KMS-11 (cell line): ENCODE measurements around the gene USP36.
"Not testable (repeated sequence)": the region's sequence is repeated elsewhere in the genome, so short reads cannot be mapped to it uniquely, and the experiment has no call there.

Experiments
- H2AFZ ChIP-seq: fragments of 200-600 bp; sonication (generic); 2 replicates; pipeline ENCODE4 v1.6.1; 2016; ENCODE audit warnings: antibody characterized with exemption, mixed run types, low read depth
- H3K27ac ChIP-seq: fragments of 200-600 bp; sonication (generic); 2 replicates; pipeline ENCODE4 v1.6.1; 2016; ENCODE audit warnings: mild to moderate bottlenecking, mixed run types
- H3K27me3 ChIP-seq: fragments of 200-600 bp; sonication (generic); 2 replicates; pipeline ENCODE4 v1.6.1; 2017; ENCODE audit warnings: mild to moderate bottlenecking, low read depth, mixed run types, moderate library complexity; ENCODE audit not compliant: insufficient read depth
- H3K36me3 ChIP-seq: fragments of 200-600 bp; sonication (generic); 2 replicates; pipeline ENCODE4 v1.6.1; 2017; ENCODE audit warnings: mild to moderate bottlenecking, mixed run types; ENCODE audit not compliant: insufficient read depth
- H3K4me1 ChIP-seq: fragments of 200-600 bp; sonication (generic); 2 replicates; pipeline ENCODE4 v1.6.1; 2016; ENCODE audit warnings: mild to moderate bottlenecking, low read depth, mixed run types; ENCODE audit not compliant: poor library complexity, severe bottlenecking
- H3K4me2 ChIP-seq: fragments of 200-600 bp; sonication (generic); 2 replicates; pipeline ENCODE4 v1.7.0; 2016; ENCODE audit warnings: mild to moderate bottlenecking, mixed run types
- H3K4me3 ChIP-seq: fragments of 200-600 bp; sonication (generic); IDR thresholded peaks from 2 replicates; pipeline ENCODE4 v1.6.1; 2017; ENCODE audit warnings: low read depth, low read length, mixed read lengths; ENCODE audit not compliant: insufficient read depth
- H3K79me2 ChIP-seq: fragments of 200-600 bp; sonication (generic); 2 replicates; pipeline ENCODE4 v1.6.1; 2016; ENCODE audit warnings: low read depth, mixed run types; ENCODE audit not compliant: insufficient read depth
- H3K9ac ChIP-seq: fragments of 200-600 bp; sonication (generic); 2 replicates; pipeline ENCODE4 v1.6.1; 2016; ENCODE audit warnings: mild to moderate bottlenecking, mixed run types
- H4K20me1 ChIP-seq: fragments of 200-600 bp; sonication (generic); 2 replicates; pipeline ENCODE4 v1.6.1; 2016; ENCODE audit warnings: mild to moderate bottlenecking, mixed run types; ENCODE audit not compliant: insufficient read depth
- TF ChIP-seq, protein P1 (sequence below): fragments of 200-600 bp; sonication (generic); conservative IDR thresholded peaks from 2 replicates; pipeline ENCODE4 v1.6.1; 2017; ENCODE audit warnings: low read depth, mild to moderate bottlenecking, antibody characterized with exemption, low read length, moderate library complexity, mixed read lengths

The USP36 gene

DNA sequence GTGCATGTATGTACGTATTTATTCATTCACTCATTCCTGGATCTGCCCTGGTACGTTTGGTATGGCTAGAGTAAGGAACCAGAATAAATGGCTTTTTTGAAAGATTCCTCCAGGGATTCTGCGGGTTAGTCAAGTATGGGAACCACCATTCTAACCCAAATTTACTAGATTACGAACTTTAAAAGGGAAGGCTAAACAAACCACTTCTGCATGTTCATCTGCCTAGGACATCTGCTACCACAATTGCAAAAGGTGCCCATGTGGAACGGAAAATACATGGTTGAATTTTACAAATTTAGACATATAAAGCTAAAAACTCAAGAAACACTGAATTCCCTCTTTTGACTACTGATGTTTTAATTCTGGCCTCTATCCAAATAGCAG, 80.7 kb downstream of the USP36 start:
- peak overlapping the region; percentile 96 for H3K27ac ChIP-seq

DNA sequence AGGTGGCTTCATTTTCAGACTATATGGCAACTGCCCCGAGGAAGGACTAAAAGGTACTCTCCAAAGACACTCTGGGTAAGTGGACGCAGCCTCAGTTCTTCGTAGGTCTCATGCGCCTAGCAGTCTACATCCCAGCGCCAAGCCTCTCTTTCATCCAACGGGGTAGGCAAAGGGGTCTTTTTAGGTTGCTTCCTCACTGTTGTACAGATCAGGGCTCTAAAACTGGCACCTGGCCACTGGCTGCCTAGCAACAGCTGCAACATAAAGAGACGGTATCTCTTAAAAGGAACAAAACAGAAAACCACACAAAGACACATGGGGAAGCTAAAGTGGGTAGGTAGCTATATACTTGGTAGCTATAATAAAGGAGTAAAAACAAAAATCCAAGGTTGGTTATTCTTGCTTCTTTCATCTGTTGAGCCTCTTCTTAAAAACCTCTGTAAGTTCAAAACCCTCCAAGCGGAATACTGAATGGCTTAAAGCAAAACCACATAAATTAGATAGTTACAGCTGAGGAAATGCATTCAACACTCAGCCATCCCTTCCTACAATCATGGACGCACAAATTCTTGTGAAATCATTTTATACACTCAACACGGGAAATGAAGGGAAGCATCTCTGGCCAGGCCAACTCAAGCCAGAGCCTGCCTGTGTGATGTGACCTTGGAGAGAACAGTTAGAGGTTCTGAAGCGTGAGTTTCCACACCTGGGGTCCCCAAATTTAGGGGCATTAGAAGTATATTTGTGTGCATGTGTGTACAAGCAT, 81.2 kb downstream of the USP36 start:
- Histone ChIP-seq H3K9ac (peak overlapping the region; percentile 72), H3K27ac (peak overlapping the region; percentile 96), H3K4me3 (peak overlapping the region; percentile 56), H3K4me2 (peak overlapping the region; percentile 85), H2AFZ (no peak overlapping the region), H3K27me3 (no peaks in the 10 kb centered on the region), H3K36me3 (no peaks in the 10 kb centered on the region), H3K79me2 (peaks cover 97% of the 10 kb centered on the region), H4K20me1 (no peaks in the 10 kb centered on the region; the same call in 1 of the 2 replicates), H3K4me1 (peaks cover 87% of the 10 kb centered on the region)
- TF ChIP-seq, protein P1, sequence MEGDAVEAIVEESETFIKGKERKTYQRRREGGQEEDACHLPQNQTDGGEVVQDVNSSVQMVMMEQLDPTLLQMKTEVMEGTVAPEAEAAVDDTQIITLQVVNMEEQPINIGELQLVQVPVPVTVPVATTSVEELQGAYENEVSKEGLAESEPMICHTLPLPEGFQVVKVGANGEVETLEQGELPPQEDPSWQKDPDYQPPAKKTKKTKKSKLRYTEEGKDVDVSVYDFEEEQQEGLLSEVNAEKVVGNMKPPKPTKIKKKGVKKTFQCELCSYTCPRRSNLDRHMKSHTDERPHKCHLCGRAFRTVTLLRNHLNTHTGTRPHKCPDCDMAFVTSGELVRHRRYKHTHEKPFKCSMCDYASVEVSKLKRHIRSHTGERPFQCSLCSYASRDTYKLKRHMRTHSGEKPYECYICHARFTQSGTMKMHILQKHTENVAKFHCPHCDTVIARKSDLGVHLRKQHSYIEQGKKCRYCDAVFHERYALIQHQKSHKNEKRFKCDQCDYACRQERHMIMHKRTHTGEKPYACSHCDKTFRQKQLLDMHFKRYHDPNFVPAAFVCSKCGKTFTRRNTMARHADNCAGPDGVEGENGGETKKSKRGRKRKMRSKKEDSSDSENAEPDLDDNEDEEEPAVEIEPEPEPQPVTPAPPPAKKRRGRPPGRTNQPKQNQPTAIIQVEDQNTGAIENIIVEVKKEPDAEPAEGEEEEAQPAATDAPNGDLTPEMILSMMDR = no peak

More for the DNA sequence above, 80.7 kb downstream of the USP36 start:
- Histone ChIP-seq H3K79me2 (peaks cover 97% of the 10 kb centered on the region), H4K20me1 (no peaks in the 10 kb centered on the region; the same call in 1 of the 2 replicates), H3K36me3 (no peaks in the 10 kb centered on the region), H3K4me2 (peak overlapping the region; percentile 85), H2AFZ (no peak overlapping the region), H3K27me3 (no peaks in the 10 kb centered on the region), H3K4me3 (no peak overlapping the region), H3K4me1 (peaks cover 87% of the 10 kb centered on the region), H3K9ac (peak overlapping the region; percentile 72)
- TF ChIP-seq, protein P1 = no peak

DNA sequence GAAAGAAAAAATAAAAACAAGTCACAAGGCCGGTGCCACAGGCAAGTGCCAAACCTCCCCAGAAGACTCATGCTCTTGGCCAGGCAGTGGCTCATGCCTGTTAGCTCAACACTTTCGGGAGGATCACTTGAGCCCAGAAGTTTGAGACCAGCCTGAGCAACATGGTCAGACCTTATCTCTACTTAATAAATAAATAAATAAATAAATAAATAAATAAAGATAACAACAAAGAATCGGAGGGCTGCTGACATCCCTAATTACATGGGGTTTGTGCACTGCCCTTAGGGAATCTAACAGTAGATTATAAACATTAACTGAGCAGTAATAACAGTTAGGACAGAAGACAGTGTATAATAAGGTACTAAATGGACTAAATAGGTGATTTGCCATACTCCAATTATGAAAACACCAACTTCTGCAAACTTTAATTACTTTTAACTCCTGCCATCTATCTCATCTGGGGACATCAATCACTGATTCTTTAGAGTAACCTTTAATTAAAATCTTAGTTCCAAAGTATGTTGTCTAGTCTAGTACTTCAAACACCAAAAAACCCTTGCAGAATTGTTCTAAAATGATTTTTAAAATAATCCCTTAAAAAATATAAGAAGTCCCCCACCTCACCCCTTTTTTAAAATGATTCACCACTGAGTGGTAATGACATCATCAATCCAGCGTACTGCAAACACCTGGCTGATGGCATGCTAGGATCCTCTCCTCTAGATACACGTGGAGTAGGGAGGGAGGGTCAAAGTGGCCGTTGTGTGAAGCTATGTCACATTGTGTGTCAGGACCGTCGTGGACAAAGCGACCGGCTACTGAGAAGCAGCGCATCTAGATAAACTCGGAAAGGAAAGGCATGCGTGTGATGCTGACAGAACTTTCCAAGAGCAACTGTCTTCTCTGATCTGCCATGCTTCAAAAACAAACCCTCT, 87.0 kb downstream of the USP36 start:
- TF ChIP-seq, protein P1 = no peak
- peaks cover 94% of the 10 kb centered on the region for H3K4me1 ChIP-seq
- H3K27me3 ChIP-seq = no peaks in the 10 kb centered on the region
- H3K9ac ChIP-seq = no peak overlapping the region
- H3K4me3 ChIP-seq = no peak overlapping the region
- peaks cover 99% of the 10 kb centered on the region for H3K79me2 ChIP-seq
- no peaks in the 10 kb centered on the region for H3K36me3 ChIP-seq
- H4K20me1 ChIP-seq = no peaks in the 10 kb centered on the region
- no peak overlapping the region for H3K27ac ChIP-seq
- no peak overlapping the region for H3K4me2 ChIP-seq
- no peak overlapping the region for H2AFZ ChIP-seq

DNA sequence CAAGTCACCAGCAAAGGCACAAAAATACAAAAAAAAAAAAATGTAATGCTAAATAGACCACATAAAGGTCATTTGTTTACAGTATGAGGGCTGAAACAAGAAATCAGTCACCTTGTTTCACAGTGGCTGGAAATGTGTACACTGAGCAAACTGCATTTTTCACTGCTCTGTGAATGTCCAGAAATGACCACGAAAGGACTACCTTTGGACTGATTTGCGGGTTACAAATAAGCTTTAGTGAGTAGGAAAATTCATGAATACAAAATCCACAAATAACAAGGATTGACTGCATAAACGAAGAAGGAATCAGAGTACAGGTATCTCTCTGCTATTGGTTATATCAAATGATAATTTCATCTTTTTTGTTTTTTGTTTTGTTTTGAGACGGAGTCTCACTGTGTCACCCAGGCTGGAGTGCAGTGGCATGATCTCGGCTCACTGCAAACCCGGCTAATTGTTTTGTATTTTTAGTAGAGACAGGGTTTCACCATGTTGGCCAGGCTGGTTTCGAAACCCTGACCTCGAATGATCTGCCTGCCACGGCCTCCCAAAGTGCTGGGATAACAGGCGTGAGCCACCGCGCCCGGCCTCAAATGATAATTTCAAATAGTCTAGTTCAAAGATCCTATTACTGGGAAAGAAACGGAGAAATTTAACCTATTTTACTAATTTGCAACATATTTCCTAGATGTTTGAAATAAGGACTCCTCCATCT, 89.0 kb downstream of the USP36 start:
- Histone ChIP-seq H2AFZ (no peak overlapping the region), H3K4me1 (peaks cover 94% of the 10 kb centered on the region), H3K79me2 (peaks cover 97% of the 10 kb centered on the region), H4K20me1 (no peaks in the 10 kb centered on the region), H3K27me3 (no peaks in the 10 kb centered on the region), H3K4me2 (peak overlapping the region; percentile 87), H3K27ac (peak overlapping the region; percentile 27; the same call in 1 of the 2 replicates), H3K4me3 (no peak overlapping the region), H3K36me3 (no peaks in the 10 kb centered on the region), H3K9ac (no peak overlapping the region)
- TF ChIP-seq, protein P1 = no peak

DNA sequence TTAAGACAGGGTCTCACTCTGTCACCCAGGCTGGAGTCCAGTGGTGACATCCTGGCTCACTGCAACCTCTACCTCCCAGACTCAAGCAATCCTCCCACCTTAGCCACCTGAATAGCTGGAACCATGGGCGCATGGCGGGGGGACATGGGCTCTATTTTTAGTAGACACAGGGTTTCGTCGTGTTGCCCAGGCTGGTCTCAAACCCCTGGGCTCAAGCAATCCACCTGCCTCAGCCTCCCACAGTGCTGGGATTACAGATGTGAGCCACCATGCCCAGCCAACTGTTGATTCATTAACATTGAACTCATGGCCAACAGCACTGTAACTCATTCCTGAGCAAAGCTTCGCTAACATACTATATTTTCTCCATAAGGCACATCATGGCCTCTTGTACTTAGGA, 89.6 kb downstream of the USP36 start:
- H3K9ac ChIP-seq, H3K36me3 ChIP-seq, H2AFZ ChIP-seq, H3K4me3 ChIP-seq, H3K27me3 ChIP-seq, H4K20me1 ChIP-seq: not testable (repeated sequence)
- Histone ChIP-seq H3K4me1 (peaks cover 94% of the 10 kb centered on the region), H3K4me2 (peak overlapping the region; percentile 87), H3K79me2 (peaks cover 97% of the 10 kb centered on the region), H3K27ac (peak overlapping the region; percentile 27; the same call in 1 of the 2 replicates)
